Ovary (tissue), 3 donors: ENCODE data around the gene GGCX.

Experiments
- CTCF ChIP-seq, 3 donors: fragments of 450-650 bp in 2 of 3; fragments of 200-600 bp in 1 of 3; IDR thresholded peaks; one replicate each; pipeline versions ENCODE4 v1.5.1 to v1.8.0; 2016 to 2022; ENCODE audit warnings: antibody characterized with exemption in 3 of 3, mild to moderate bottlenecking in 1 of 3
- POLR2A ChIP-seq: fragments of 450-650 bp; IDR thresholded peaks from one replicate; pipeline ENCODE4 v1.6.1; 2017; ENCODE audit warnings: antibody characterized with exemption, mild to moderate bottlenecking, moderate library complexity
- donor health status: DM: no; HTN: no; CAD: no.

GRCh38 chr2:85539361-85540132 lies 21.7 kb downstream of the GGCX start:
- TF ChIP-seq CTCF (IDR thresholded peaks at IDR 0.05) (no peak), POLR2A (no peak)
